Keratinocyte (primary cell): ENCODE measurements around the gene ABAT. TPM values are rescaled to one million over a fixed set of nuclear protein-coding genes. Genes with fewer than 3 reads are reported as not detected.

Experiments used
- DNase-seq: peaks from one replicate; pipeline ENCODE4 v3.0.0-alpha.2; 2011; ENCODE audit warnings: low read depth, missing footprints, low spot score
- FAIRE-seq: peaks from 2 replicates; lab custom pipeline; 2011; peaks lifted over from hg19 to GRCh38; lab: Jason Lieb, UNC
- H2AFZ ChIP-seq: 2 replicates; pipeline ENCODE4 v1.6.0; 2012; ENCODE audit warnings: low read length, control low read depth, inconsistent platforms; ENCODE audit not compliant: control insufficient read depth
- H3K27ac ChIP-seq: 2 replicates; pipeline ENCODE4 v1.5.1; 2011; ENCODE audit warnings: low read length; ENCODE audit not compliant: control insufficient read depth, insufficient read depth
- H3K27me3 ChIP-seq: 3 replicates; pipeline ENCODE4 v1.6.0; 2011; ENCODE audit warnings: low read length; ENCODE audit not compliant: control insufficient read depth, insufficient read depth; ENCODE audit errors: extremely low read depth
- H3K36me3 ChIP-seq, 2 experiments: 2 replicates in 1 of 2; 3 replicates in 1 of 2; pipeline ENCODE4 v1.5.1; 2011; ENCODE audit warnings: low read length in 2 of 2, mild to moderate bottlenecking in 1 of 2; ENCODE audit not compliant: control insufficient read depth in 2 of 2, insufficient read depth in 2 of 2; ENCODE audit errors: extremely low read depth in 1 of 2
- H3K4me1 ChIP-seq: 3 replicates; pipeline ENCODE4 v1.5.1; 2011; ENCODE audit warnings: low read length; ENCODE audit not compliant: control insufficient read depth, insufficient read depth; ENCODE audit errors: extremely low read depth
- H3K4me2 ChIP-seq: 3 replicates; pipeline ENCODE4 v1.6.0; 2011; ENCODE audit warnings: low read depth, low read length; ENCODE audit not compliant: control insufficient read depth, insufficient read depth; ENCODE audit errors: extremely low read depth
- H3K4me3 ChIP-seq, 3 experiments: fragments of 200-600 bp in 1 of 3; sonication (generic) in 1 of 3; 2 replicates in 2 of 3; 3 replicates in 1 of 3; pipeline ENCODE4 v1.5.1; 2011 to 2016; ENCODE audit warnings: low read length in 3 of 3, mild to moderate bottlenecking in 3 of 3, control low read depth in 2 of 3, inconsistent platforms in 1 of 3, low read depth in 1 of 3, mixed read lengths in 1 of 3, mixed run types in 1 of 3, moderate library complexity in 1 of 3; ENCODE audit not compliant: control insufficient read depth in 2 of 3, insufficient read depth in 2 of 3; ENCODE audit errors: extremely low read depth in 1 of 3
- H3K79me2 ChIP-seq: 2 replicates; pipeline ENCODE4 v1.6.0; 2012; ENCODE audit warnings: low read length; ENCODE audit not compliant: control insufficient read depth, insufficient read depth
- H3K9ac ChIP-seq: 3 replicates; pipeline ENCODE4 v1.6.0; 2011; ENCODE audit warnings: low read length; ENCODE audit not compliant: control insufficient read depth, insufficient read depth; ENCODE audit errors: extremely low read depth
- H3K9me1 ChIP-seq: 3 replicates; pipeline ENCODE4 v1.6.0; 2011; ENCODE audit warnings: low read length; ENCODE audit not compliant: control insufficient read depth, insufficient read depth; ENCODE audit errors: extremely low read depth
- H3K9me3 ChIP-seq: 2 replicates; pipeline ENCODE4 v1.5.1; 2012; ENCODE audit warnings: low read depth, low read length; ENCODE audit not compliant: control insufficient read depth
- H4K20me1 ChIP-seq: 3 replicates; pipeline ENCODE4 v1.6.0; 2011; ENCODE audit warnings: low read length; ENCODE audit not compliant: control insufficient read depth, insufficient read depth; ENCODE audit errors: extremely low read depth
- EZH2 ChIP-seq: IDR thresholded peaks from one replicate; pipeline ENCODE4 v1.6.1; 2012; ENCODE audit warnings: inconsistent platforms, mild to moderate bottlenecking, low read length, moderate library complexity
- dilution Hi-C: fragments of 300-500 bp; cut with MboI; formaldehyde crosslinking; loops from one replicate; pipeline ENCODE4 v1.7.0; 2020; ENCODE audit warnings: low sequenced_read_pairs; ENCODE audit not compliant: extremely low pct_ligation_motif_present
- polyA plus RNA-seq, 5 experiments: library from polyadenylated mRNA; depleted of rRNA in 3 of 5; stranded (reverse) in 3 of 5; stranded (forward) in 1 of 5; unstranded in 1 of 5; fragments of >200 nt; gene quantifications; 1 replicate in 1 of 5; 2 replicates in 3 of 5; 3 replicates in 1 of 5; pipeline versions ENCODE4 v1.2.1 to v1.2.3, GENCODE V29; 2011 to 2012; ENCODE audit warnings: missing spikeins in 2 of 5, low read depth in 1 of 5, low replicate concordance in 1 of 5
- TF ChIP-seq, protein P1 (sequence below), 3 experiments: IDR thresholded peaks in 1 of 3; conservative IDR thresholded peaks in 1 of 3; optimal IDR thresholded peaks in 1 of 3; 2 replicates in 2 of 3; 3 replicates in 1 of 3; pipeline versions ENCODE3 to v1.5.1; 2011; ENCODE audit warnings: low read length in 3 of 3, mild to moderate bottlenecking in 3 of 3, moderate library complexity in 2 of 3, control low read depth in 1 of 3, inconsistent platforms in 1 of 3; ENCODE audit not compliant: insufficient read depth in 2 of 3; ENCODE audit errors: extremely low read depth in 1 of 3

Gene ABAT
- polyA plus RNA-seq, 1 donor (not counting 4 experiments of a cell fraction or from before 2014, with no cell fraction given), result 13.7 TPM

DNA sequence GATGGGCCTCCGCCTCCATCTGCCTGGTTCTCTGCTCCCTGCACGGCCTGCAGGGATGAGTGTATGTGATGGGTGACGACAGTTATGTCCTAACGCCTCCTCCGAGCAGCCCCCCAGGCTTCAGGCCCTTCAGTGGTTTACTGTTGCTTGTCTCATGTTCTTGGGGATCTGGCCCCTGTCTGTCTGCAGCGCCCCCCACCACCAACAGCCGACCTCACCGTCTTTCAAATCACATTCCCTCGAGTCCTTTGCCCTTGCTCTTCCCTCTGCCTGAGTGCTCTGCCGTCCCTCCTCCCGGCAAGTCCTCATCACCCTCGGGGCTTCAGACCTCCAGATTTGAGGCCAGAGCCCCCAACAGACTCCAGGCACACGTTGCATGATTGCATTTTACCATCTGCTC is 34.7 kb upstream of the ABAT start:
- Histone ChIP-seq H3K4me2 (no peak overlapping the region), H3K36me3 (peaks cover 35% of the 10 kb centered on the region in 2 experiments), H4K20me1 (no peaks in the 10 kb centered on the region), H3K27me3 (no peaks in the 10 kb centered on the region), H3K27ac (no peak overlapping the region), H3K9me3 (no peaks in the 10 kb centered on the region), H2AFZ (no peak overlapping the region), H3K9ac (no peak overlapping the region), H3K9me1 (no peaks in the 10 kb centered on the region), H3K79me2 (no peaks in the 10 kb centered on the region), H3K4me3 (no peak overlapping the region), H3K4me1 (no peaks in the 10 kb centered on the region)
- dilution Hi-C loops, result no loop called here
- no peak for TF ChIP-seq EZH2
- TF ChIP-seq, protein P1, sequence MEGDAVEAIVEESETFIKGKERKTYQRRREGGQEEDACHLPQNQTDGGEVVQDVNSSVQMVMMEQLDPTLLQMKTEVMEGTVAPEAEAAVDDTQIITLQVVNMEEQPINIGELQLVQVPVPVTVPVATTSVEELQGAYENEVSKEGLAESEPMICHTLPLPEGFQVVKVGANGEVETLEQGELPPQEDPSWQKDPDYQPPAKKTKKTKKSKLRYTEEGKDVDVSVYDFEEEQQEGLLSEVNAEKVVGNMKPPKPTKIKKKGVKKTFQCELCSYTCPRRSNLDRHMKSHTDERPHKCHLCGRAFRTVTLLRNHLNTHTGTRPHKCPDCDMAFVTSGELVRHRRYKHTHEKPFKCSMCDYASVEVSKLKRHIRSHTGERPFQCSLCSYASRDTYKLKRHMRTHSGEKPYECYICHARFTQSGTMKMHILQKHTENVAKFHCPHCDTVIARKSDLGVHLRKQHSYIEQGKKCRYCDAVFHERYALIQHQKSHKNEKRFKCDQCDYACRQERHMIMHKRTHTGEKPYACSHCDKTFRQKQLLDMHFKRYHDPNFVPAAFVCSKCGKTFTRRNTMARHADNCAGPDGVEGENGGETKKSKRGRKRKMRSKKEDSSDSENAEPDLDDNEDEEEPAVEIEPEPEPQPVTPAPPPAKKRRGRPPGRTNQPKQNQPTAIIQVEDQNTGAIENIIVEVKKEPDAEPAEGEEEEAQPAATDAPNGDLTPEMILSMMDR (optimal IDR thresholded peaks at IDR 0.05 in 1 of 3, IDR thresholded peaks at IDR 0.05 in 1 of 3, conservative IDR thresholded peaks at IDR 0.05 in 1 of 3; ENCODE audit: extremely low read depth in 1 of 3, insufficient read depth in 2 of 3, low read length in 3 of 3), result no peak
- DNase-seq (no peak), FAIRE-seq (no peak)

DNA sequence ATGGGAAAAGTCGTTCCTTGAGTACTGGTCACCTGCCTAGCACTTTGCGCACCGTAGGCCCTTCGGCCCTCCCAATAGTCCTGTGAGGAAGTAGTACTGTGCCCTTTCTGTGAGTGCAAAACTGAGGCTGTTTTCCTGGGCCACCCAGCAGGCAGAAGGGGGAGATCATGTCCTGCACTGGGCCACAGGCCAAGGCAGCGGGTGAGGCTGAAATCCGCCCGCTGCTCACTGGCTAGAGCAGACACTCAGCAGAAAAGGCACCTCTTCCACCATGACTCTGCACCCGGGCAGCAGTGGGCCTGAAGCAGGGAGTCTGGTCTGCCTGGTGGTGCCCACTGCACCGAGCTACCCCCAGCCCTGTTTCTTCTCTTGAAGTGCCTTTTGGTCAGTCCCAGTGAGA is 32.7 kb upstream of the ABAT start:
- Histone ChIP-seq H3K4me1 (peaks cover 14% of the 10 kb centered on the region), H3K4me3 (no peak overlapping the region), H2AFZ (no peak overlapping the region), H3K9me3 (no peaks in the 10 kb centered on the region), H3K36me3 (peaks cover 36 to 38% of the 10 kb centered on the region in 2 experiments), H4K20me1 (no peaks in the 10 kb centered on the region), H3K9ac (no peak overlapping the region), H3K4me2 (no peak overlapping the region), H3K27ac (no peak overlapping the region), H3K27me3 (no peaks in the 10 kb centered on the region), H3K9me1 (no peaks in the 10 kb centered on the region), H3K79me2 (no peaks in the 10 kb centered on the region)
- TF ChIP-seq EZH2, result no peak
- TF ChIP-seq, protein P1 (optimal IDR thresholded peaks at IDR 0.05 in 1 of 3, IDR thresholded peaks at IDR 0.05 in 1 of 3, conservative IDR thresholded peaks at IDR 0.05 in 1 of 3; ENCODE audit: extremely low read depth in 1 of 3, insufficient read depth in 2 of 3, low read length in 3 of 3), result no peak
- no peak for DNase-seq
- dilution Hi-C loops, result no loop called here
- no peak for FAIRE-seq
